Measurements from ENCODE around the gene ACAD11. TPM values are rescaled to one million over a fixed set of nuclear protein-coding genes. Genes with fewer than 3 reads are reported as not detected.

ACAD11 gene
- total RNA-seq, 2 experiments from 2014 or later = 18.5 to 23.5 TPM

GRCh38 chr3:132593241-132593946, 66.2 kb downstream of the ACAD11 start:
- POLR2A ChIA-PET = interaction anchor here (0.6 to 3.1 kb wide), 4 partner anchors 24 to 202 kb away, joined by 3 to 9 read pairs (median 4); no protein-coding TSS in a partner anchor
- H2AFZ ChIP-seq (ENCODE audit: low read length) = no peak overlapping the region
- H3K4me3 ChIP-seq (ENCODE audit: low read depth, low read length, poor library complexity, severe bottlenecking) = no peak overlapping the region
- peaks cover 7% of the 10 kb centered on the region; the same call in 1 of the 2 replicates for H3K79me2 ChIP-seq (ENCODE audit: insufficient read depth, low read depth, low read length)
- no peaks in the 10 kb centered on the region for H3K9me3 ChIP-seq (ENCODE audit: low read length)
- intact Hi-C loops (cut with micrococcal nuclease; ENCODE audit: unreplicated experiment) = no loop called here
- H3K9me2 ChIP-seq (ENCODE audit: insufficient read depth, low read length) = no peaks in the 10 kb centered on the region
- H3K36me3 ChIP-seq (ENCODE audit: insufficient read depth, low read length) = peaks cover 8% of the 10 kb centered on the region
- peaks cover 35% of the 10 kb centered on the region for H3K4me1 ChIP-seq (ENCODE audit: insufficient read depth, low read length, poor library complexity, severe bottlenecking)
- BruUV-seq (replicated peaks) = no TSS peak
- no peak overlapping the region for H3K4me2 ChIP-seq (ENCODE audit: low read length)
- TF ChIP-seq CTCF (conservative IDR thresholded peaks at IDR 0.05; ENCODE audit: low read length) = no peak
- no peak for TF ChIP-seq EZH2phosphoT487 (IDR thresholded peaks at IDR 0.05; ENCODE audit: borderline replicate concordance, low read depth, low read length)
- H4K20me1 ChIP-seq (ENCODE audit: insufficient read depth, low read length) = no peaks in the 10 kb centered on the region
- no peak for DNase-seq (ENCODE audit: low spot score)
- no peak overlapping the region for H3K27ac ChIP-seq (ENCODE audit: low read depth, low read length, poor library complexity, severe bottlenecking)
- CTCF ChIA-PET (ENCODE audit: unreplicated experiment) = no interaction called here

- Histone ChIP-seq H3K9me2 (ENCODE audit: insufficient read depth, low read length) (no peaks in the 10 kb centered on the region), H4K20me1 (ENCODE audit: insufficient read depth, low read length) (no peaks in the 10 kb centered on the region), H3K36me3 (ENCODE audit: insufficient read depth, low read length) (peaks cover 8% of the 10 kb centered on the region), H3K4me2 (ENCODE audit: low read length) (no peak overlapping the region), H3K79me2 (ENCODE audit: insufficient read depth, low read depth, low read length) (no peaks in the 10 kb centered on the region), H2AFZ (ENCODE audit: low read length) (no peak overlapping the region), H3K4me3 (ENCODE audit: low read depth, low read length, poor library complexity, severe bottlenecking) (no peak overlapping the region), H3K9me3 (ENCODE audit: low read length) (no peaks in the 10 kb centered on the region), H3K4me1 (ENCODE audit: insufficient read depth, low read length, poor library complexity, severe bottlenecking) (peaks cover 27% of the 10 kb centered on the region), H3K27ac (ENCODE audit: low read depth, low read length, poor library complexity, severe bottlenecking) (no peak overlapping the region)
- intact Hi-C loops (cut with micrococcal nuclease; ENCODE audit: unreplicated experiment) = no loop called here
- BruUV-seq (replicated peaks) = no TSS peak
- POLR2A ChIA-PET = interaction anchor here (1.5 kb wide), 1 partner anchor 26 kb away, joined by 3 read pairs; no protein-coding TSS in a partner anchor
- no peak for DNase-seq (ENCODE audit: low spot score)
- CTCF ChIA-PET (ENCODE audit: unreplicated experiment) = no interaction called here
- TF ChIP-seq EZH2phosphoT487 (IDR thresholded peaks at IDR 0.05; ENCODE audit: borderline replicate concordance, low read depth, low read length) (no peak), CTCF (conservative IDR thresholded peaks at IDR 0.05; ENCODE audit: low read length) (no peak)
Measured at GRCh38 chr3:132592216-132592615, 67.4 kb downstream of the ACAD11 start.

GRCh38 chr3:132587401-132587800, 72.2 kb downstream of the ACAD11 start:
- no peak for DNase-seq (ENCODE audit: low spot score)
- intact Hi-C loops (cut with micrococcal nuclease; ENCODE audit: unreplicated experiment) = loop anchor here (5.0 kb wide), 1 partner anchor 150 kb away; no protein-coding TSS in a partner anchor
- POLR2A ChIA-PET = interaction anchor here (0.6 to 0.7 kb wide), 2 partner anchors 239 to 403 kb away, joined by 3 read pairs; no protein-coding TSS in a partner anchor
- H3K79me2 ChIP-seq (ENCODE audit: insufficient read depth, low read depth, low read length) = no peaks in the 10 kb centered on the region
- no peaks in the 10 kb centered on the region for H3K9me3 ChIP-seq (ENCODE audit: low read length)
- no peaks in the 10 kb centered on the region for H4K20me1 ChIP-seq (ENCODE audit: insufficient read depth, low read length)
- H3K9me2 ChIP-seq (ENCODE audit: insufficient read depth, low read length) = no peaks in the 10 kb centered on the region
- no peak overlapping the region for H3K4me2 ChIP-seq (ENCODE audit: low read length)
- TF ChIP-seq CTCF (conservative IDR thresholded peaks at IDR 0.05; ENCODE audit: low read length) = no peak
- TF ChIP-seq EZH2phosphoT487 (IDR thresholded peaks at IDR 0.05; ENCODE audit: borderline replicate concordance, low read depth, low read length) = no peak
- no peak overlapping the region for H2AFZ ChIP-seq (ENCODE audit: low read length)
- H3K4me3 ChIP-seq (ENCODE audit: low read depth, low read length, poor library complexity, severe bottlenecking) = no peak overlapping the region
- no TSS peak for BruUV-seq (replicated peaks)
- no peaks in the 10 kb centered on the region for H3K4me1 ChIP-seq (ENCODE audit: insufficient read depth, low read length, poor library complexity, severe bottlenecking)
- CTCF ChIA-PET (ENCODE audit: unreplicated experiment) = no interaction called here
- H3K27ac ChIP-seq (ENCODE audit: low read depth, low read length, poor library complexity, severe bottlenecking) = no peak overlapping the region
- no peaks in the 10 kb centered on the region for H3K36me3 ChIP-seq (ENCODE audit: insufficient read depth, low read length)

All from OCI-LY7 (cell line).